IMR-90 (cell line): ENCODE data around the gene SLC24A3. TPM values are rescaled to one million over a fixed set of nuclear protein-coding genes. Genes with fewer than 3 reads are reported as not detected.

Source experiments
- ATAC-seq: fragments of 200-7000 bp; cut with Tn5 transposase; 2 replicates; pipeline ENCODE4 v1.9.1; 2020; ENCODE audit warnings: low read depth, mild to moderate bottlenecking, moderate library complexity
- BruUV-seq: library from RNA; stranded (reverse); fragments of 400-500 nt; replicated peaks from 2 replicates; lab custom pipeline; 2021; lab: Mats Ljungman, UMichigan
- CTCF ChIA-PET: fragments of 300-600 bp; formaldehyde crosslinking; extraction: SDS; loops from one replicate; lab custom pipeline; 2021; ENCODE audit warnings: antibody characterized with exemption; lab: Yijun Ruan, JAX
- POLR2A ChIA-PET: fragments of 300-600 bp; sonication (Branson Sonifier 250); formaldehyde crosslinking; loops from one replicate; lab custom pipeline; 2022; ENCODE audit warnings: antibody characterized with exemption; ENCODE audit not compliant: unreplicated experiment; lab: Charles Lee
- DNase-seq: peaks from one replicate; pipeline ENCODE4 v3.0.0; 2013
- H2AFZ ChIP-seq: replicated peaks from 2 replicates; pipeline ENCODE3; 2013; ENCODE audit warnings: low read length, mild to moderate bottlenecking; ENCODE audit not compliant: poor library complexity
- H2AK5ac ChIP-seq: 2 replicates; pipeline ENCODE4 v1.6.1; 2013; ENCODE audit warnings: low read depth, low read length, inconsistent platforms
- H2AK9ac ChIP-seq: replicated peaks from 2 replicates; pipeline ENCODE3; 2013; ENCODE audit warnings: mild to moderate bottlenecking, low read depth, low read length, moderate library complexity; ENCODE audit not compliant: poor library complexity
- H2BK120ac ChIP-seq: 2 replicates; pipeline ENCODE4 v1.6.1; 2013; ENCODE audit warnings: low read depth, low read length, inconsistent platforms
- H2BK15ac ChIP-seq: 3 replicates; pipeline ENCODE4 v1.6.1; 2013; ENCODE audit warnings: low read depth, low read length, inconsistent platforms
- H2BK20ac ChIP-seq: 2 replicates; pipeline ENCODE4 v1.6.1; 2013; ENCODE audit warnings: low read depth, mild to moderate bottlenecking, inconsistent platforms, low read length, moderate library complexity
- H2BK5ac ChIP-seq: 2 replicates; pipeline ENCODE4 v1.6.1; 2013; ENCODE audit warnings: mild to moderate bottlenecking, low read depth, low read length, inconsistent platforms; ENCODE audit not compliant: poor library complexity, severe bottlenecking
- H3K14ac ChIP-seq: replicated peaks from 2 replicates; pipeline ENCODE4 v1.6.1; 2013; ENCODE audit warnings: low read depth, low read length, inconsistent platforms
- H3K18ac ChIP-seq: 2 replicates; pipeline ENCODE4 v1.6.1; 2013; ENCODE audit warnings: low read depth, low read length, control low read depth
- H3K23ac ChIP-seq: 2 replicates; pipeline ENCODE4 v1.6.1; 2013; ENCODE audit warnings: low read depth, low read length, inconsistent platforms
- H3K27ac ChIP-seq: 2 replicates; pipeline ENCODE4 v1.5.1; 2013; ENCODE audit warnings: mild to moderate bottlenecking, control low read depth, low read length; ENCODE audit not compliant: insufficient read depth
- H3K27me3 ChIP-seq: 2 replicates; pipeline ENCODE4 v1.6.1; 2013; ENCODE audit warnings: low read length; ENCODE audit not compliant: control insufficient read depth, insufficient read depth
- H3K36me3 ChIP-seq: 2 replicates; pipeline ENCODE4 v1.6.1; 2013; ENCODE audit warnings: low read length, mixed read lengths; ENCODE audit not compliant: control insufficient read depth, insufficient read depth
- H3K4ac ChIP-seq: 2 replicates; pipeline ENCODE4 v1.6.1; 2013; ENCODE audit warnings: low read depth, low read length, inconsistent platforms
- H3K4me1 ChIP-seq: 2 replicates; pipeline ENCODE4 v1.6.1; 2013; ENCODE audit warnings: low read length, mixed read lengths; ENCODE audit not compliant: control insufficient read depth, insufficient read depth
- H3K4me2 ChIP-seq: 2 replicates; pipeline ENCODE4 v1.6.1; 2013; ENCODE audit warnings: low read depth, mild to moderate bottlenecking, control low read depth, low read length, moderate library complexity
- H3K4me3 ChIP-seq: 2 replicates; pipeline ENCODE4 v1.5.1; 2013; ENCODE audit warnings: low read depth, mild to moderate bottlenecking, control low read depth, low read length, moderate library complexity; ENCODE audit not compliant: insufficient read depth
- H3K56ac ChIP-seq: 2 replicates; pipeline ENCODE4 v1.6.1; 2013; ENCODE audit warnings: low read length, inconsistent platforms; ENCODE audit not compliant: insufficient read depth; ENCODE audit errors: extremely low read depth
- H3K79me1 ChIP-seq, 2 experiments: 2 replicates each; pipeline ENCODE4 v1.6.1; 2013; ENCODE audit warnings: low read length in 2 of 2, inconsistent platforms in 1 of 2, low read depth in 1 of 2
- H3K9ac ChIP-seq: 2 replicates; pipeline ENCODE4 v1.6.1; 2013; ENCODE audit warnings: low read depth, low read length, control low read depth
- H3K9me1 ChIP-seq: 2 replicates; pipeline ENCODE4 v1.6.1; 2013; ENCODE audit warnings: low read length, inconsistent platforms; ENCODE audit not compliant: insufficient read depth
- H3K9me3 ChIP-seq: 2 replicates; pipeline ENCODE4 v1.6.1; 2013; ENCODE audit warnings: low read length; ENCODE audit not compliant: control insufficient read depth, insufficient read depth
- H4K20me1 ChIP-seq: 2 replicates; pipeline ENCODE4 v1.6.1; 2013; ENCODE audit warnings: low read length, inconsistent platforms; ENCODE audit not compliant: insufficient read depth
- H4K5ac ChIP-seq: 2 replicates; pipeline ENCODE4 v1.6.1; 2013; ENCODE audit warnings: mild to moderate bottlenecking, low read depth, low read length, control low read depth
- H4K8ac ChIP-seq, 2 experiments: 2 replicates each; pipeline ENCODE4 v1.6.1; 2013; ENCODE audit warnings: low read depth in 2 of 2, low read length in 2 of 2, control low read depth in 1 of 2, inconsistent platforms in 1 of 2
- H4K91ac ChIP-seq: 2 replicates; pipeline ENCODE4 v1.6.1; 2013; ENCODE audit warnings: low read depth, low read length, inconsistent platforms; ENCODE audit not compliant: insufficient read depth
- BHLHE40 ChIP-seq: fragments of 150-350 bp; IDR thresholded peaks from 2 replicates; pipeline ENCODE4 v1.6.1; 2016; ENCODE audit warnings: mild to moderate bottlenecking, low read depth, low read length
- CEBPB ChIP-seq: IDR thresholded peaks from 2 replicates; pipeline ENCODE4 v1.6.1; 2012; ENCODE audit warnings: low read depth, low read length, improper control_type of control experiment
- FOS ChIP-seq: fragments of 150-350 bp; IDR thresholded peaks from 2 replicates; pipeline ENCODE4 v1.6.1; 2016; ENCODE audit warnings: low read depth, low read length
- MAFK ChIP-seq: IDR thresholded peaks from 2 replicates; pipeline ENCODE4 v1.6.1; 2012; ENCODE audit warnings: low read depth, low read length, improper control_type of control experiment
- MAZ ChIP-seq: IDR thresholded peaks from 2 replicates; pipeline ENCODE4 v1.6.1; 2012; ENCODE audit warnings: low read depth, mild to moderate bottlenecking, low read length, improper control_type of control experiment, moderate library complexity, borderline replicate concordance
- MXI1 ChIP-seq: IDR thresholded peaks from 2 replicates; pipeline ENCODE4 v1.6.1; 2012; ENCODE audit warnings: low read depth, mild to moderate bottlenecking, low read length, moderate library complexity, borderline replicate concordance
- POLR2A ChIP-seq: IDR thresholded peaks from 2 replicates; pipeline ENCODE4 v1.6.1; 2012; ENCODE audit warnings: mild to moderate bottlenecking, low read depth, low read length
- RAD21 ChIP-seq: IDR thresholded peaks from 2 replicates; pipeline ENCODE4 v1.6.1; 2012; ENCODE audit warnings: low read length, improper control_type of control experiment
- RCOR1 ChIP-seq: IDR thresholded peaks from 2 replicates; pipeline ENCODE4 v1.6.1; 2012; ENCODE audit warnings: mild to moderate bottlenecking, low read length, improper control_type of control experiment; ENCODE audit not compliant: insufficient replicate concordance
- RFX5 ChIP-seq: IDR thresholded peaks from 2 replicates; pipeline ENCODE4 v1.8.0; 2012; ENCODE audit warnings: low read depth, mild to moderate bottlenecking, low read length, moderate library complexity
- WGBS, 2 experiments: methylation state at CpG; one replicate each; pipeline versions ENCODE4 v1.1.5 to v1.1.7; 2013; ENCODE audit warnings: missing lambda C conversion rate in 2 of 2; ENCODE audit not compliant: insufficient read length in 1 of 2; ENCODE audit errors: extremely low coverage in 2 of 2; 5-methylcytosine and 5-hydroxymethylcytosine counted together
- dilution Hi-C: fragments of 300-500 bp; cut with HindIII; formaldehyde crosslinking; loops from one replicate; pipeline ENCODE4 v1.14.3; 2018; ENCODE audit warnings: low sequenced_read_pairs; ENCODE audit not compliant: unreplicated experiment
- in situ Hi-C: fragments of 300-500 bp; cut with MboI; formaldehyde crosslinking; loops from 3 replicates; pipeline ENCODE4 v1.14.3; 2019; ENCODE audit warnings: low sequenced_read_pairs, inconsistent platforms, mixed read lengths
- intact Hi-C: fragments of 100-400 bp; cut with micrococcal nuclease; formaldehyde crosslinking; loops from 2 replicates; pipeline ENCODE4 v1.10.0; 2022
- polyA plus RNA-seq, 3 experiments: library from polyadenylated mRNA; depleted of rRNA; stranded (reverse); fragments of >200 nt; gene quantifications; 2 replicates each; pipeline ENCODE4 v1.2.3, GENCODE V29; 2012; ENCODE audit warnings: low replicate concordance in 1 of 3
- total RNA-seq: library from RNA; depleted of rRNA; stranded (reverse); fragments of >200 nt; gene quantifications from 2 replicates; pipeline ENCODE4 v1.2.3, GENCODE V29; 2012
- TF ChIP-seq, protein P1 (sequence below): fragments of 150-350 bp; IDR thresholded peaks from 2 replicates; pipeline ENCODE4 v1.6.1; 2016; ENCODE audit warnings: low read depth, mild to moderate bottlenecking, low read length, moderate library complexity, borderline replicate concordance
- TF ChIP-seq, protein P2 (sequence below): fragments of 150-350 bp; IDR thresholded peaks from 2 replicates; pipeline ENCODE4 v1.6.1; 2017; ENCODE audit warnings: mild to moderate bottlenecking, antibody characterized with exemption, low read length, low read depth

Gene SLC24A3
- total and polyA plus RNA-seq, 2 of the 4 experiments (the other 2 are of a cell fraction), result not detected

GRCh38 chr20:19310541-19310940, 98.1 kb downstream of the SLC24A3 start:
- H3K18ac ChIP-seq, result no peak overlapping the region
- no peaks in the 10 kb centered on the region for H4K20me1 ChIP-seq
- H4K8ac ChIP-seq, result no peak overlapping the region
- no peak overlapping the region for H4K91ac ChIP-seq
- no peak overlapping the region for H3K4ac ChIP-seq
- BruUV-seq, result no TSS peak
- no peak overlapping the region for H4K5ac ChIP-seq
- no peaks in the 10 kb centered on the region for H3K36me3 ChIP-seq
- H2BK20ac ChIP-seq, result no peak overlapping the region
- no peaks in the 10 kb centered on the region for H3K27me3 ChIP-seq
- CTCF ChIA-PET, result no interaction called here
- no peak overlapping the region for H2BK5ac ChIP-seq
- H2AK9ac ChIP-seq, result no peak overlapping the region
- no peak overlapping the region for H3K27ac ChIP-seq
- no peak overlapping the region for H3K4me2 ChIP-seq
- H3K56ac ChIP-seq, result no peak overlapping the region
- H3K4me1 ChIP-seq, result no peaks in the 10 kb centered on the region
- no peak overlapping the region for H3K9ac ChIP-seq
- H3K4me3 ChIP-seq, result no peak overlapping the region
- H3K79me1 ChIP-seq, result no peaks in the 10 kb centered on the region
- no peak overlapping the region for H2BK15ac ChIP-seq
- no peak overlapping the region for H3K14ac ChIP-seq
- 46% methylated on average over 2 of the region's 2 CpGs; no CpG with 5 or more reads in 1 of the 2 experiments for WGBS, 2 experiments
- peaks cover 3% of the 10 kb centered on the region; the same call in 1 of the 2 replicates for H3K9me3 ChIP-seq
- intact Hi-C loops (no loop called here), in situ Hi-C loops (no loop called here), dilution Hi-C loops (no loop called here)
- DNase-seq, result no peak
- no peaks in the 10 kb centered on the region for H3K9me1 ChIP-seq
- no peak for TF ChIP-seq RAD21
- TF ChIP-seq MXI1, result no peak
- TF ChIP-seq, protein P1, sequence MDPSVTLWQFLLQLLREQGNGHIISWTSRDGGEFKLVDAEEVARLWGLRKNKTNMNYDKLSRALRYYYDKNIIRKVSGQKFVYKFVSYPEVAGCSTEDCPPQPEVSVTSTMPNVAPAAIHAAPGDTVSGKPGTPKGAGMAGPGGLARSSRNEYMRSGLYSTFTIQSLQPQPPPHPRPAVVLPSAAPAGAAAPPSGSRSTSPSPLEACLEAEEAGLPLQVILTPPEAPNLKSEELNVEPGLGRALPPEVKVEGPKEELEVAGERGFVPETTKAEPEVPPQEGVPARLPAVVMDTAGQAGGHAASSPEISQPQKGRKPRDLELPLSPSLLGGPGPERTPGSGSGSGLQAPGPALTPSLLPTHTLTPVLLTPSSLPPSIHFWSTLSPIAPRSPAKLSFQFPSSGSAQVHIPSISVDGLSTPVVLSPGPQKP, result no peak
- no peak for TF ChIP-seq POLR2A
- no peak for TF ChIP-seq MAFK
- no peak for TF ChIP-seq MAZ
- no peak for TF ChIP-seq RCOR1
- no peak for TF ChIP-seq CEBPB
- TF ChIP-seq, protein P2, sequence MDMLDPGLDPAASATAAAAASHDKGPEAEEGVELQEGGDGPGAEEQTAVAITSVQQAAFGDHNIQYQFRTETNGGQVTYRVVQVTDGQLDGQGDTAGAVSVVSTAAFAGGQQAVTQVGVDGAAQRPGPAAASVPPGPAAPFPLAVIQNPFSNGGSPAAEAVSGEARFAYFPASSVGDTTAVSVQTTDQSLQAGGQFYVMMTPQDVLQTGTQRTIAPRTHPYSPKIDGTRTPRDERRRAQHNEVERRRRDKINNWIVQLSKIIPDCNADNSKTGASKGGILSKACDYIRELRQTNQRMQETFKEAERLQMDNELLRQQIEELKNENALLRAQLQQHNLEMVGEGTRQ, result no peak
- no peak for TF ChIP-seq BHLHE40
- TF ChIP-seq FOS, result no peak
- no peak for TF ChIP-seq RFX5
- no peak overlapping the region for H2AK5ac ChIP-seq
- POLR2A ChIA-PET, result no interaction called here
- no peak overlapping the region for H3K23ac ChIP-seq
- ATAC-seq, result no peak
- no peak overlapping the region for H2BK120ac ChIP-seq
- no peak overlapping the region for H2AFZ ChIP-seq
